SW 1271 (cell line): ENCODE results near the gene AIF1.

Experiments used
- DNase-seq, 2 experiments: peaks; one replicate each; lab custom pipeline; 2025; lab: John Stamatoyannopoulos, UW

The AIF1 gene

DNA sequence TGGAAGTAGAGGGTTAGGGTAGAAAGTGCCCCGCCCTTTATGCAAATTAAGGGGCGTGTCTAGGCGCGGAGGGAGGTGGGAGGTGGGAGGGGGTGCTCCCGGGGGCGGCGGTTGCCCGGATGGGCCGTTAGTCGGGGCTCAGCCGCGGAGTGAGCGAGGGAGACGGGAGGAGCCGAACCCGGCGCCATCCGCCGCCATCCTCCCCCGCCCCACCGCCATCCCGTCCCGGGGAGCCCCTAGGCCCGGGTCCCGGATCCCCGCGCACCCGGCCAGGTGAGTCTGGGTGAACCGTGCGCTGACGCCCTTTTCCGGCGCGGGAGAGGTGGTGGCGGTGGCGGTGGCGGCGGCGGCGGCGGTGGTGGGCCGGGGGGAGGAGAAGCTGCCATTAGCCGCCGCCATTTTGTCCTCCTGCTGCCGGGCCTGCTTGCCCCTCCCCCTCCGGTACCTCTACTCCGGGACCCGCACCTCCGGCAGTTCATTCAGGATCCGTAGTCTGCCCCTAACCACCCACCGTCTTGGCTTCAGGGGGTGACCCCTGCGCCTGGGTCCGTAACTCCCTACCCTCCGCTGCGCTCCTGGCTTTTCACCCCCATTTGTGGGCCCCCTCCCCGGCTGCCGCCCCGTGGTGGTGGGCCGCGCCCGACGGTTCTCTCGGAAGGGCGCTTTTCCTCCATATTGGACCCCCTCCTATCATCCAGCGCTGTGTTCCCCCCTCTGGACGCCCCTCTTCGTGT, 5.7 kb downstream of the AIF1 start, which contains the start of gene PRRC2A:
Gene PRRC2A (plus strand): TSS at position 130 of the 734 bp plus-strand sequence. CDS start 2,075 bp downstream, outside the sequence.
- DNase-seq, result peak in 1 of 2 experiments; percentile 86

DNA sequence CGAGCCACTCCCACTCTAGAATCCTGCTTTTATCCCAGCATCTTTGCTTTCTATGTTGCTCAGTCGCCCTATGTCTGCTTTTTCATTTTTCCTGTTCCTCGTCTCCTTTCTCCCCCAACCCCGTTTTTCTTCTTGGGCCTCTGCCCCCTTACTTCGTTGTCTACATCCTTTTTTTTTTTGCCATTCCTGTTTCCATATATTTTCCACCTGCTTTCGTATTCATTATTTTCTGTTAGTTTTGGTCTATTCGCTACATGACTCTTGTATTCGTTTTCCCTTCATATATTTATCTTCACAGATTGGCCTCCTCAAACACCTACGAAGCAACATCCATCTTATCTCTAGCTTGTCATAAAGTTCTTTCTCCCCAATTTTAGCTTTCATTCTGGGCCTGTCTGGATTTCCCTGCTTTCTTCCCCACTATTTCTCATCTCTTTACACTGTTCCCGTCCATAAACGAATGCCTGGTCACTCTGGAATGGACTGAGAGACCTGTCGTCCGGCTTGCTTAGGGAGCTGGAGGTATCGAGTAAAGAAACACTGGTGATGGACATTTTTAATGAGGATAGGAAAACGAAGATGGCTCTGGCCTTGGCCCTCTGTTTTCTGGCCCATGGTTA, 6.4 kb downstream of the AIF1 start:
- no peak for DNase-seq

DNA sequence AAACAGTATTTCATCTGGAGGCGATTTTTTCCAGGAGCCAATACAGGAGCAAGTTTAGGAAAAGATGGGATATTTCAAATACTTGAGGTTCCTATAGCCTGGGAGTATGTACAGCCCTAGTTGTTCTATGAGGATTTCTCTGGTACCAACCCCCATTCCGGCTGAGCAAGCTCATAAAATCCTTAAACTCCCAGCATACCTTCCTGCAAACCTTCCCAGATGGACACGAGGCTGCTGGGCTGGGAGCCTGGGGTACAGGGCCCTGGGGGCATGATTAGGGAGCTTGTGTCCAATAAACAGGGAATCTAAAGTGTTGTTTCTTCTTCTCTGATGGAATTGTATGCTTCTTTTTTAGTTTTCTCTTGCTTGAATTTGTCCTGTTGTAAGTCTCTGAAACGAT, 7.0 kb downstream of the AIF1 start:
- DNase-seq, result no peak

DNA sequence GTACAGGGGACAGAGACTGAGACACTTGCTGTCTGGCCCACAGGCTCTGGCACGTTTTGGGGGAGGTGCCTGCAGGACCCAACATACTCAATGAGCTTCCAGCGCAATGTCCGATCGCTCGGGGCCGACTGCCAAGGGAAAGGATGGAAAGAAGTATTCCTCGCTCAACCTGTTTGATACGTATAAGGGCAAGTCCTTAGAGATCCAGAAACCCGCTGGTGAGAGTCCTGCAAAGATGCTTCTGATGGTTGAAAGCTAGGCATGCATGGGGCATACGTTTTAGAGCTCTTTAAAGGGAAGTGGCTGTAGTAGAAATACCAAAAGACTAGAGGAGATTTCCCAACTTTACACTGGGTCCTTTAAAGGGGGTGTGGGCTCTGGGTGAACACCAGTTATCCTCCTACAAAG, 7.7 kb downstream of the AIF1 start:
- DNase-seq, result no peak

DNA sequence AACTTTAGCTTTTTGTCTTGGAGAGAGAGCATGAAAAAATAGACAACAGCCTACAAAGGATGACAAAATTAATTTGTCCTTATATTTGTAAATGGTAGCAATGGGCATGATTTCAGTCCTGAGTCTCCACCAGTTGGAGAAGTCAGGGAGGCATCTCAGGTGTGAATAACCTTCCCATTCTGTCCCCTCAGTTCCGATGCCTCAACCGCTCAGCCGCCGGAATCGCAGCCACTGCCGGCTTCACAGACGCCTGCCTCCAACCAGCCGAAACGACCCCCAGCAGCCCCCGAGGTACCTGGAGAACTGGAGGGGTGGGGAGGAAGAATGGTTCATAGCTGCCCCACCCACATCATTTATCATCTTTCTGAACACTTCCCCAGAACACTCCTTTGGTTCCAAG, 9.0 kb downstream of the AIF1 start:
- no peak for DNase-seq

DNA sequence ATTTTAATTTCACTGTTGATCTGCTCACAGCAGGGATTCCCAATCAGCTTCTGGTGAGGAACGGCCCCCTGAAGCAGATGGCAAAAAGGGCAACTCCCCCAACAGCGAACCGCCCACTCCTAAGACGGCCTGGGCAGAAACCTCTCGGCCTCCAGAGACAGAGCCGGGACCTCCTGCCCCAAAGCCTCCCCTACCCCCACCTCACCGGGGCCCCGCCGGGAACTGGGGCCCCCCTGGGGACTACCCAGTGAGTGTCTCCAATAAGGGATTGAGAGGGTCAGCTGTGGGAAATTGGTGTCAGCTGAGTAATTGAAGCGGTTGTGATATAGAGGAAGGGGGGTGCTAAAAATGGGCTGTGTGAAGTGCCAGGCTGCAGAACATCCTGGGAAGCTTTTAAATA, 11.9 kb downstream of the AIF1 start:
- no peak for DNase-seq

DNA sequence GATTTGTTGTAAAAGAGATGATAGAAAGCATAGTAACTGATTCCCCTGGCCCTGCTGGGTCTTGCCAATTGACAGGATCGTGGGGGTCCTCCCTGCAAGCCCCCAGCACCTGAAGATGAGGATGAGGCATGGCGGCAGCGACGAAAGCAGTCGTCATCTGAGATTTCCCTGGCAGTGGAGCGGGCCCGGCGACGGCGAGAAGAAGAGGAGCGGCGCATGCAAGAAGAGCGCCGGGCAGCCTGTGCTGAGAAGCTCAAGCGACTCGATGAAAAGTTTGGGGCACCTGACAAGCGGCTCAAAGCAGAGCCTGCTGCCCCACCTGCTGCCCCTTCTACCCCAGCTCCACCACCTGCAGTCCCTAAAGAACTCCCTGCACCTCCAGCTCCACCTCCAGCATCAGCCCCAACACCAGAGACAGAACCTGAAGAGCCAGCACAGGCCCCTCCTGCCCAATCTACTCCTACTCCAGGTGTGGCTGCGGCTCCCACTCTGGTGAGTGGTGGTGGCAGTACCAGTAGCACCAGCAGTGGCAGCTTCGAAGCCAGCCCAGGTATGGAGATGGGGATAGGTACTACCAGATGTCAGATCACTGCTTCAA, 12.8 kb downstream of the AIF1 start:
- no peak for DNase-seq

DNA sequence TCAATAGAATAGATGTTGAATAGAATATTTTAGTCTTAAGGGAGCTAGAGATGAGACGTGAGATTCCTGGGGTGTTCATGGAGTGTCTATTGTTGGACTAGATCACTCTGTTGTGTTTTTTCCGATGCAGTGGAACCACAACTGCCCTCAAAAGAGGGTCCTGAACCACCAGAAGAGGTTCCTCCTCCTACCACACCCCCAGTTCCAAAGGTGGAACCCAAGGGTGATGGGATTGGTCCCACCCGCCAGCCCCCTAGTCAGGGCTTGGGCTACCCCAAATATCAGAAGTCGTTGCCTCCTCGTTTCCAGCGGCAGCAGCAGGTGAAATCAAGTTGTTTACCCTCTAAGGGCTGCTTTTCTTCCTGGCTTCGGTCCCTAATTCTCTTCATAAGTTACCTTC, 14.0 kb downstream of the AIF1 start:
- no peak for DNase-seq

DNA sequence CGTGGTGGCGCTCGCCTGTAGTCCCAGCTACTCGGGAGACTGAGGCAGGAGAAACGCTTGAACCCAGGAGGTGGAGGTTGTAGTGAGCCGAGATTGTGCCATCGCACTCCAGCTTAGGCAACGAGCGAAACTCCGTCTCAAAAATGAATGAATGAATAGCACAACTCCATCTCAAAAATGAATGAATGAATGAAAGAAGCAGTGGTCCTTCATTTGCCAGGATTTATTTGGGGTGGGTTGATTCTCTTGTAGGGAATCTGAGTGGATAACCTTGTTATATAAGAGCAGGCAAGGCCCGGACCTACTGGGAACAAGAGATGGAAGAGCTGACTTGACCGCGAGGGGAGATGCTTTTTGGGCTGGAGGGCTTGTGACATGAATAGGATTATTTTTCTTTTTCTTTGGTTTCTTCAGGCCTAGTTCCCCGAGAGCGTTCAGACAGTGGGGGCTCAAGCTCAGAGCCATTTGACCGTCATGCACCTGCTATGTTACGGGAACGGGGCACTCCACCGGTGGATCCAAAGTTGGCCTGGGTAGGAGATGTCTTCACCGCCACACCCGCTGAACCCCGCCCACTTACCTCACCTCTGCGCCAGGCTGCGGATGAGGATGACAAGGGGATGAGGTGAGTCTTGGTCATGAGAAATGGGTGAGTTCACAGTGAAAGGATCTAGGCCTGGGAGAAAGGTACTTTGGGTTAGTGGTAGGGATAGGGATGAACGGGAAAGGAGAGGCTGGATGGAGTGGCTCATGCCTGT, 15.3 kb downstream of the AIF1 start:
- no peak for DNase-seq

DNA sequence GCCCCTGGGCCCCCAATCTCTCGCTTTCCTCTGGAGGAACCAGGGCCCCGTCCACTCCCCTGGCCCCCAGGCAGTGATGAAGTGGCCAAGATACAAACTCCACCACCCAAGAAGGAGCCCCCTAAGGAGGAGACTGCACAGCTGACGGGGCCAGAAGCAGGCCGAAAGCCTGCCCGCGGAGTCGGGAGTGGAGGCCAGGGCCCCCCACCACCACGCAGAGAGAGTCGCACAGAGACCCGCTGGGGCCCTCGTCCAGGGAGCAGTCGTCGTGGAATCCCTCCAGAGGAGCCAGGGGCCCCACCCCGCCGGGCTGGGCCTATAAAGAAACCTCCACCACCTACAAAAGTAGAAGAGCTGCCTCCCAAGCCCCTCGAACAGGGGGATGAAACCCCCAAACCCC, 16.2 kb downstream of the AIF1 start:
- DNase-seq, result no peak

DNA sequence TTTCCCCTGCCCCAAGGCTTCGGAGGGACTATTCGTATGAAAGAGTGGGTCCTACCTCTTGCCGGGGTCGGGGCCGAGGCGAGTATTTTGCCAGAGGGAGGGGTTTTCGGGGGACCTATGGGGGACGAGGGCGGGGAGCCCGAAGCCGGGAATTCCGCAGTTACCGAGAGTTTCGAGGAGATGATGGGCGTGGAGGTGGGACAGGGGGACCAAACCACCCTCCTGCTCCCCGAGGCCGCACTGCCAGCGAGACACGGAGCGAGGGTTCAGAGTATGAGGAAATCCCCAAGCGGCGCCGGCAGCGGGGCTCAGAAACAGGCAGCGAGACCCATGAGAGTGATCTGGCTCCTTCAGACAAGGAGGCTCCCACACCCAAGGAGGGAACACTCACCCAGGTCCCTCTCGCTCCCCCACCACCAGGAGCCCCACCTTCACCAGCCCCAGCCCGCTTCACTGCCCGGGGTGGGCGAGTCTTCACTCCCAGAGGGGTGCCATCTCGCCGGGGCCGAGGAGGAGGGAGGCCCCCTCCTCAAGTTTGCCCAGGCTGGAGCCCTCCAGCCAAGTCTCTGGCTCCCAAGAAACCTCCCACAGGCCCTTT, 16.7 kb downstream of the AIF1 start:
- no peak for DNase-seq

DNA sequence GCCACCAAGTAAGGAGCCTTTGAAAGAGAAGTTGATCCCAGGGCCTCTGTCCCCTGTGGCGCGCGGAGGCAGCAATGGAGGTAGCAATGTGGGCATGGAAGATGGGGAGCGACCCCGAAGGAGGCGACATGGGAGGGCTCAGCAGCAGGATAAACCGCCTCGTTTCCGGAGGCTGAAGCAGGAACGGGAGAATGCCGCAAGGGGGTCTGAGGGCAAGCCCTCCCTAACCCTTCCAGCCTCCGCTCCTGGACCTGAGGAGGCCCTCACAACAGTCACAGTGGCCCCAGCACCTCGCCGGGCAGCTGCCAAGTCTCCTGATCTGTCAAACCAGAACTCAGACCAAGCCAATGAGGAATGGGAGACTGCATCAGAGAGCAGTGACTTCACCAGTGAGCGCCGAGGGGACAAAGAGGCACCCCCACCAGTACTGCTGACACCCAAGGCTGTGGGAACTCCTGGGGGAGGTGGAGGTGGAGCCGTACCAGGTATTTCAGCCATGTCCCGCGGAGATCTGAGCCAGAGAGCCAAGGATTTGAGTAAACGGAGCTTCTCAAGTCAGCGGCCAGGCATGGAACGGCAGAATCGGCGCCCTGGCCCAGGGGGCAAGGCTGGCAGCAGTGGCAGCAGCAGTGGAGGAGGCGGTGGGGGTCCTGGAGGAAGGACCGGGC, 17.4 kb downstream of the AIF1 start:
- DNase-seq, result no peak

DNA sequence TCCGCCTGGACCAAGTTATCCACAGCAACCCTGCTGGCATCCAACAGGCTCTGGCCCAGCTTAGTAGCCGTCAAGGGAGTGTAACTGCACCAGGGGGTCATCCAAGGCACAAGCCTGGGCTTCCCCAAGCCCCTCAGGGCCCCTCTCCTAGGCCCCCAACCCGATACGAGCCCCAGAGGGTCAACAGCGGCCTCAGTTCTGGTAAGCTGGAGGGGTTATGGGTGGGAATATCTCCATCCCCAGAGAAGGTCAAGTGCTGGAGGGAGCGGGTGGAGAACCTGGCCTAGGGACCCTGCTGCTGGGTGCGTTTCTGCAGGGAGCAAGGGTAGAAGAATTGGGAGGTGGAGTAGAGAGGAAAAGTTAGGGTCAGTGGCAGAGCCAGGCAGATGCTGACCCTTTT, 18.4 kb downstream of the AIF1 start:
- no peak for DNase-seq

DNA sequence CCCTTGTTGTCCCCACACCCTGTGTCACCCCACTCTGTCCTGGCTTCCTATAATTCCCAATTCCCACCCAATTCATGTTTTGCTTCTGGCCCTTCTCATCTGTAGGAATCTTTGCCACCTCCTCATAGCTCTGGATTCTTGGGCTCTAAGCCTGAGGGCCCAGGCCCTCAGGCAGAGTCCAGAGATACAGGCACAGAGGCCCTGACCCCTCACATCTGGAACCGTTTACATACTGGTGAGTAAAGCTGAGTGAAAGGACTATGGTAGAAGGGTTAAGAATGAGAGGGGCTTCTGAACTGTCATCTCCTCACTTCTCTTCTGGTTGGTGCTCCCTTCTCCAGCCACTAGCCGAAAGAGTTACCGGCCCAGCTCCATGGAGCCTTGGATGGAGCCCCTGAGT, 19.1 kb downstream of the AIF1 start:
- no peak for DNase-seq

DNA sequence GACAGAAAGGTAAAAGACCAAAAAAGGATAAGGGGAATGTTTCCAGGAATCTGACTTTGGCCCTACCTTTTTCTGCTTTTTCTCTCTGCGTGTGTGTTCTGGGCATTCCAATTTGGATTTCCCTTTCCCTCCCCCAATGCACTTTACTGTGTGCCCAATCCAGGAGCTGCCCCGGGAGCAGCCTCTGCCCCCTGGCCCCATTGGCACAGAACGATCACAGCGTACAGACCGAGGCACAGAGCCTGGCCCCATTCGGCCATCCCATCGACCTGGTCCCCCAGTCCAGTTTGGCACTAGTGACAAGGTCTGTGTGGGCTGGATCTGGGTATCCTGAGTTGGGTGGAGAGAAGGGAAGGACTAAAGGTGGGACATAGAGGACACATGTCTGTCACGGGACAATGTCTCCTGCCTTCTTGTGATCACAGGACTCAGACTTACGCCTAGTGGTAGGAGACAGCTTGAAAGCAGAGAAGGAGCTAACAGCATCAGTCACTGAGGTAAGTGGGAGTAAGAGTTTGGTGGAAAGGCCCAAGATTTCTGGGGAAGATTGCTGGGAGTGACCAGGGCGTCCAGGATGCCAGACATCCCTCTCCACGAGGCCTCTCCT, 20.0 kb downstream of the AIF1 start:
- DNase-seq, result no peak

DNA sequence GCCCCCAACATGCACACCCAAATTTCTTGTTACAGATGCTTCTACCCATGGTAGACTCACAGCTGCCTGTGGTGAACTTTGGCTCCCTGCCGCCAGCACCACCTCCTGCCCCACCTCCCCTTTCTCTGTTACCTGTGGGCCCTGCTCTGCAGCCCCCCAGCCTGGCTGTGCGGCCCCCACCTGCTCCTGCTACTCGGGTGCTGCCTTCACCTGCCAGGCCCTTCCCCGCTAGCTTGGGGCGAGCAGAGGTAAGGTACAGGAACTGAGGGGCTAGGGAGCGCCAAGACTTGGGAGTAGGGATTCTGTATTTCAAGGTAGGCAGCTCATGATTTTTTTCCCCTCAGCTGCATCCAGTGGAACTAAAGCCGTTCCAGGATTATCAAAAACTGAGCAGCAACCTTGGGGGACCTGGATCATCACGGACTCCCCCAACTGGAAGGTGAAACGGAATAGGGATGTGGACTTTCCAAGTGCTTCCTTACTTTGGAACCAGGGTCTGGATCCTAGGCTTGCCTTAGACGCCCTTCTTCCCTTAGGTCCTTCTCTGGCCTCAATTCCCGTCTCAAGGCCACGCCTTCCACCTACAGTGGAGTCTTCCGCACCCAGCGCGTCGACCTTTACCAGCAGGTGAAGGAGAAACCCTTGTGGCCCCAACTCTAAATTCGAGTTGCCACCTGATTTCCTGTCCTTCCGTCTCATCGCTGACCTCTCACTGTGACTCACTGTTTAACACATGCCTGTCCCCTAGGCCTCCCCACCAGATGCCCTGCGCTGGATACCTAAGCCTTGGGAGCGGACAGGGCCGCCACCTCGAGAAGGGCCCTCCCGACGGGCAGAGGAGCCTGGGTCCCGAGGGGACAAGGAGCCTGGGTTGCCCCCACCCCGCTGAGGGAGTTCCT, 21.9 kb downstream of the AIF1 start:
- no peak for DNase-seq

DNA sequence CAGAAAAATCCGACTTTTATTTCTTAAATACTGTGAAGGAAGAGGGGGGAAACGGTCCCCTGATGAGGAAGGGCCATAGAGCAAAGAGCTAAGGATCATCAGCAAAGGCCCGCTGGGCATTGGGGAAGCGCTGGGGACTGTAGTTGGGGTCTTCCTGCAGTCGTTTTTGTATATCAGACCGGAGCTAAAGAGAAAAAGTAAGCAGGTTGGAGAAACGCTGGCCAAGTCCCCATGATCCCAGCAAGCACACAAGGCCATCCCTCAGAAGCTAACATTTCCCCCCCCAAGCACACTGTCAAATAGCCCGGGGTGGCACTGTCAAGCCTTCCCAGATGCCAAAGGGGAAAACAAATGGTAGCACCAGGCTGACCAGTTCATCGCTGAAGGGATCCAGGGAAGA, 24.0 kb downstream of the AIF1 start:
- no peak for DNase-seq

DNA sequence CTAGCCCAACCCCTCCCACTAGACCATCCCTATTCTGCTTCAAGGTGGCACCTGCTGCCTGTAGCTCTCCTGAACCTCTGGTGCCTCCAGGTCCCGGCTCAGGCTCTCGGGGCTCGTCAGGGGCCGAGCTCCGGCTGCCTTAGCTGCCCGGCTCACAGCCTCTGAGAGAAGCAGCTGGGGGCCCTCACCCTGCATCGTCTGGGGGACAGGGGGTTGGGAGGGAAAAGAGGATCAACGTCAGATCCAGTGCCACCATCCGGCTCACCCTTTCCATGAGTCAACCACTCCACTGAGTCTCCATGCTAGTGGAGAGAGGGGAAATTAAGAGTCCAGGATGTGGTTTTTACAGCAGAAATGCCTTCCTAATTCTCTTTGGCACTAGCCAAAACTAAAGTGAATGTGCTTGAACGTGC, 24.4 kb downstream of the AIF1 start:
- no peak for DNase-seq

DNA sequence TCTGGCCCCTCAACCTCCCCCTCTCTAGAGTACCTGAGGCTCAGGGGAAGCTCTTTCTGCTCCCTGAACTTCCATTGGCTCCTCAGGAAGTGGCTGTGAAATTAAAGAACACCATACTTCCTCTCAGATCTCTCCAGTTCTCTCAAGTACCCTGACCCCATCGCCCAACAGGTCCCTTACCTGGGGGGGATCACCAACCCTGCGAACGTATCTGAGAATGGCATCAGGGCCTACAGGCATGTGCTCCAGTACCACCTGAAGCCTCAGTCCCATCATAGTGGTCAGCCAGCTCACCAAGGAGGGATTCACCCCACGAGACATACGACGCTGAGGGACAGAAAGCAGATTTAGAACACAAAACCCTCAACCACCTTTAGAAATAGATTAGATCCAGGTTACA, 25.6 kb downstream of the AIF1 start:
- DNase-seq, result no peak

DNA sequence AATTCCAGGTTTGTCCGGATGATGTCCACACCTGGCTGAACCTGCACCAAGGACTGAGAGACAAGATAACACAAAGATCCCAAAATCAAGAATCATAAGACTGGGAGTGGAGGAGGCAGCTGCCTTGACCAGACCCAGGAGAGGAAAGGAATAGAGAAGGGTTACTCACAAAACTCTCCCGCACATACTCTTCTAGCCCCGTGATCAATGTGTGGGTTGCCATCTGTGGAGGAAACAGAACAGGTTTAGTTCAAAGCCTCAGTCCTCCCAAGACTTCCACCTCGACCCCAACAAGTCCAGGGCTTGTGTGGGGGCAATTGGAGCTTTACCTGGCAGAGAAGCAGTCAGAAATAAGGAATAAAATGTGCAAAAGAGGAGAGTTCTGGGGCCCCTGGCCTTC, 26.3 kb downstream of the AIF1 start:
- DNase-seq, result no peak
